Suprapubic skin (tissue), 4 donors: ENCODE results near the gene STAG3. TPM values are rescaled to one million over a fixed set of nuclear protein-coding genes. Genes with fewer than 3 reads are reported as not detected.
A peak's percentile ranks its signal among the peaks of the same experiment; 100 is the strongest.

Experiments used
- DNase-seq, 2 donors: peaks; one replicate each; pipeline ENCODE4 v3.0.0-alpha.2; 2019; ENCODE audit warnings: low spot score in 2 of 2
- H3K27ac ChIP-seq: fragments of 200-600 bp; sonication (generic); one replicate; pipeline ENCODE4 v1.5.1; 2019
- H3K27me3 ChIP-seq: fragments of 200-600 bp; sonication (generic); one replicate; pipeline ENCODE4 v1.5.1; 2019
- H3K36me3 ChIP-seq: fragments of 200-600 bp; sonication (generic); one replicate; pipeline ENCODE4 v1.5.1; 2019
- H3K4me1 ChIP-seq: fragments of 200-600 bp; sonication (generic); one replicate; pipeline ENCODE4 v1.5.1; 2019
- H3K4me3 ChIP-seq: fragments of 200-600 bp; sonication (generic); one replicate; pipeline ENCODE4 v1.5.1; 2019; ENCODE audit warnings: mild to moderate bottlenecking
- H3K9me3 ChIP-seq: fragments of 200-600 bp; sonication (generic); one replicate; pipeline ENCODE4 v1.5.1; 2019
- CTCF ChIP-seq, 2 donors: fragments of 200-600 bp in 1 of 2; fragments of 450-650 bp in 1 of 2; sonication (generic) in 1 of 2; IDR thresholded peaks; one replicate each; pipeline ENCODE4 v1.5.1; 2016 to 2019; ENCODE audit warnings: antibody characterized with exemption in 2 of 2, mild to moderate bottlenecking in 1 of 2, moderate library complexity in 1 of 2
- EP300 ChIP-seq: sonication (generic); formaldehyde crosslinking; IDR thresholded peaks from one replicate; pipeline ENCODE4 v1.6.1; 2017; ENCODE audit warnings: antibody characterized with exemption
- POLR2A ChIP-seq, 2 donors: fragments of 450-650 bp; IDR thresholded peaks; one replicate each; pipeline ENCODE4 v1.6.1; 2017; ENCODE audit warnings: antibody characterized with exemption in 2 of 2, mild to moderate bottlenecking in 2 of 2, moderate library complexity in 2 of 2
- POLR2AphosphoS5 ChIP-seq, 3 donors: sonication (generic); formaldehyde crosslinking; IDR thresholded peaks; one replicate each; pipeline ENCODE4 v1.6.1; 2017; ENCODE audit warnings: antibody characterized with exemption in 3 of 3
- WGBS: methylation state at CpG from one replicate; pipeline ENCODE4 v1.1.5; 2018; 5-methylcytosine and 5-hydroxymethylcytosine counted together
- total RNA-seq, 4 donors: library from RNA; depleted of rRNA; stranded (reverse); fragments of >200 nt; gene quantifications; one replicate each; pipeline ENCODE4 v1.1.0, GENCODE V29; 2016

Gene STAG3
- total RNA-seq, 4 donors from 2014 or later: 0.68 to 2.0 (median 1.9) TPM; not detected in 1

GRCh38 chr7:100157334-100158228, 20.1 kb upstream of the STAG3 start:
- Histone ChIP-seq H3K36me3 (peaks cover 35% of the 10 kb centered on the region), H3K9me3 (no peaks in the 10 kb centered on the region), H3K27ac (peak overlapping the region; percentile 32), H3K4me1 (peaks cover 53% of the 10 kb centered on the region), H3K4me3 (peak overlapping the region; percentile 61), H3K27me3 (no peaks in the 10 kb centered on the region)
- TF ChIP-seq POLR2A (IDR thresholded peaks at IDR 0.05) (no peak), POLR2AphosphoS5 (IDR thresholded peaks at IDR 0.05) (no peak), CTCF (IDR thresholded peaks at IDR 0.05) (no peak), EP300 (no peak)
- 41% methylated on average over 13 of the region's 32 CpGs for WGBS
- DNase-seq: peak in 1 of 2 donors; percentile 67

- H3K9me3 ChIP-seq: no peaks in the 10 kb centered on the region
- peaks cover 55% of the 10 kb centered on the region for H3K4me1 ChIP-seq
- H3K36me3 ChIP-seq: peaks cover 30% of the 10 kb centered on the region
- TF ChIP-seq POLR2A (IDR thresholded peaks at IDR 0.05) (no peak), EP300 (no peak)
- peak within 1 kb of the TSS; percentile 61 for H3K4me3 ChIP-seq
- no peaks in the 10 kb centered on the region for H3K27me3 ChIP-seq
- peak within 1 kb of the TSS; percentile 32 for H3K27ac ChIP-seq
- under 1% methylated on average over 51 of the region's 87 CpGs for WGBS
- peak; percentile 96 to 98 for DNase-seq
These were observed 19.3 kb upstream of the STAG3 start, which contains the start of gene TRAPPC14 for GRCh38 chr7:100158229-100159098. TRAPPC14 (minus strand) TSS chr7:100158723; CDS start chr7:100158499, 224 bp downstream.

- Histone ChIP-seq H3K27me3 (no peaks in the 10 kb centered on the region), H3K27ac (no peak overlapping the region), H3K4me3 (peak overlapping the region; percentile 61), H3K9me3 (no peaks in the 10 kb centered on the region), H3K4me1 (peaks cover 55% of the 10 kb centered on the region), H3K36me3 (peaks cover 23% of the 10 kb centered on the region)
- no peak for TF ChIP-seq POLR2A (IDR thresholded peaks at IDR 0.05)
- TF ChIP-seq POLR2AphosphoS5 (IDR thresholded peaks at IDR 0.05): no peak
- TF ChIP-seq CTCF (IDR thresholded peaks at IDR 0.05): no peak
- TF ChIP-seq EP300: no peak
- 50% methylated on average over 7 of the region's 7 CpGs for WGBS
- DNase-seq: no peak
These were observed 18.6 kb upstream of the STAG3 start for GRCh38 chr7:100159099-100159623.

- WGBS: 85% methylated on average over 6 of the region's 18 CpGs
- Histone ChIP-seq H3K27me3 (no peaks in the 10 kb centered on the region), H3K4me1 (peaks cover 50% of the 10 kb centered on the region), H3K36me3 (peaks cover 17% of the 10 kb centered on the region), H3K27ac (no peak overlapping the region), H3K9me3 (no peaks in the 10 kb centered on the region), H3K4me3 (no peak overlapping the region)
- no peak for DNase-seq
- TF ChIP-seq CTCF (IDR thresholded peaks at IDR 0.05): no peak
- TF ChIP-seq POLR2A (IDR thresholded peaks at IDR 0.05): no peak
These were observed 17.7 kb upstream of the STAG3 start for GRCh38 chr7:100160067-100160466.

- Histone ChIP-seq H3K4me3 (no peak overlapping the region), H3K27me3 (no peaks in the 10 kb centered on the region), H3K9me3 (no peaks in the 10 kb centered on the region), H3K27ac (peak overlapping the region; percentile 36), H3K4me1 (peaks cover 46% of the 10 kb centered on the region), H3K36me3 (no peaks in the 10 kb centered on the region)
- WGBS: 41% methylated on average over 6 of the region's 6 CpGs
- no peak for TF ChIP-seq POLR2A (IDR thresholded peaks at IDR 0.05)
- TF ChIP-seq CTCF (IDR thresholded peaks at IDR 0.05): no peak
- no peak for TF ChIP-seq POLR2AphosphoS5 (IDR thresholded peaks at IDR 0.05)
- TF ChIP-seq EP300: no peak
- DNase-seq: no peak
These were observed 14.6 kb upstream of the STAG3 start for GRCh38 chr7:100163006-100163531.
